Suprapubic skin (tissue), 4 donors: ENCODE data around the gene COL4A6. TPM values are rescaled to one million over a fixed set of nuclear protein-coding genes. Genes with fewer than 3 reads are reported as not detected.
"Not testable (repeated sequence)": the region's sequence is repeated elsewhere in the genome, so short reads cannot be mapped to it uniquely, and the experiment has no call there.

Source experiments
- DNase-seq, 2 donors: peaks; one replicate each; pipeline ENCODE4 v3.0.0-alpha.2; 2019; ENCODE audit warnings: low spot score in 2 of 2
- H3K27ac ChIP-seq: fragments of 200-600 bp; sonication (generic); one replicate; pipeline ENCODE4 v1.5.1; 2019
- H3K27me3 ChIP-seq: fragments of 200-600 bp; sonication (generic); one replicate; pipeline ENCODE4 v1.5.1; 2019
- H3K36me3 ChIP-seq: fragments of 200-600 bp; sonication (generic); one replicate; pipeline ENCODE4 v1.5.1; 2019
- H3K4me1 ChIP-seq: fragments of 200-600 bp; sonication (generic); one replicate; pipeline ENCODE4 v1.5.1; 2019
- H3K4me3 ChIP-seq: fragments of 200-600 bp; sonication (generic); one replicate; pipeline ENCODE4 v1.5.1; 2019; ENCODE audit warnings: mild to moderate bottlenecking
- H3K9me3 ChIP-seq: fragments of 200-600 bp; sonication (generic); one replicate; pipeline ENCODE4 v1.5.1; 2019
- CTCF ChIP-seq, 2 donors: fragments of 200-600 bp in 1 of 2; fragments of 450-650 bp in 1 of 2; sonication (generic) in 1 of 2; IDR thresholded peaks; one replicate each; pipeline ENCODE4 v1.5.1; 2016 to 2019; ENCODE audit warnings: antibody characterized with exemption in 2 of 2, mild to moderate bottlenecking in 1 of 2, moderate library complexity in 1 of 2
- EP300 ChIP-seq: sonication (generic); formaldehyde crosslinking; IDR thresholded peaks from one replicate; pipeline ENCODE4 v1.6.1; 2017; ENCODE audit warnings: antibody characterized with exemption
- POLR2A ChIP-seq, 2 donors: fragments of 450-650 bp; IDR thresholded peaks; one replicate each; pipeline ENCODE4 v1.6.1; 2017; ENCODE audit warnings: antibody characterized with exemption in 2 of 2, mild to moderate bottlenecking in 2 of 2, moderate library complexity in 2 of 2
- POLR2AphosphoS5 ChIP-seq, 3 donors: sonication (generic); formaldehyde crosslinking; IDR thresholded peaks; one replicate each; pipeline ENCODE4 v1.6.1; 2017; ENCODE audit warnings: antibody characterized with exemption in 3 of 3
- WGBS: methylation state at CpG from one replicate; pipeline ENCODE4 v1.1.5; 2018; 5-methylcytosine and 5-hydroxymethylcytosine counted together
- total RNA-seq, 4 donors: library from RNA; depleted of rRNA; stranded (reverse); fragments of >200 nt; gene quantifications; one replicate each; pipeline ENCODE4 v1.1.0, GENCODE V29; 2016

Gene COL4A6
- total RNA-seq, 4 donors from 2014 or later, result 14.9 to 20.7 (median 16.5) TPM

GRCh38 chrX:108384783-108385182 lies 53.4 kb downstream of the COL4A6 start:
- DNase-seq, result no peak
- H3K9me3 ChIP-seq, result no peaks in the 10 kb centered on the region
- no peak overlapping the region for H3K27ac ChIP-seq
- no peak overlapping the region for H3K4me3 ChIP-seq
- no peak for TF ChIP-seq EP300
- TF ChIP-seq POLR2AphosphoS5 (IDR thresholded peaks at IDR 0.05), result no peak
- no peak for TF ChIP-seq POLR2A (IDR thresholded peaks at IDR 0.05)
- TF ChIP-seq CTCF (IDR thresholded peaks at IDR 0.05), result no peak
- H3K4me1 ChIP-seq, result no peaks in the 10 kb centered on the region
- H3K27me3 ChIP-seq, result no peaks in the 10 kb centered on the region
- no peaks in the 10 kb centered on the region for H3K36me3 ChIP-seq
- 68% methylated on average over 1 of the region's 1 CpG for WGBS

- no peak for TF ChIP-seq POLR2AphosphoS5 (IDR thresholded peaks at IDR 0.05)
- no peak for TF ChIP-seq CTCF (IDR thresholded peaks at IDR 0.05)
- no peak for TF ChIP-seq EP300
- TF ChIP-seq POLR2A (IDR thresholded peaks at IDR 0.05), result no peak
- no peaks in the 10 kb centered on the region for H3K4me1 ChIP-seq
- 90% methylated on average over 2 of the region's 2 CpGs for WGBS
These were observed 58.0 kb downstream of the COL4A6 start for GRCh38 chrX:108380222-108380621.

GRCh38 chrX:108376821-108377220 lies 61.4 kb downstream of the COL4A6 start:
- H3K27ac ChIP-seq, H3K27me3 ChIP-seq, H3K36me3 ChIP-seq, H3K4me3 ChIP-seq, H3K9me3 ChIP-seq, DNase-seq, H3K4me1 ChIP-seq: not testable (repeated sequence)
- 59% methylated on average over 11 of the region's 11 CpGs for WGBS

More at GRCh38 chrX:108380222-108380621, 58.0 kb downstream of the COL4A6 start:
- H3K27me3 ChIP-seq, result no peaks in the 10 kb centered on the region
- no peak for DNase-seq
- no peak overlapping the region for H3K4me3 ChIP-seq
- H3K36me3 ChIP-seq, result no peaks in the 10 kb centered on the region
- no peaks in the 10 kb centered on the region for H3K9me3 ChIP-seq
- H3K27ac ChIP-seq, result no peak overlapping the region

- not testable (repeated sequence) for H3K4me1 ChIP-seq, DNase-seq, H3K9me3 ChIP-seq, H3K27me3 ChIP-seq, H3K4me3 ChIP-seq, H3K36me3 ChIP-seq, H3K27ac ChIP-seq
- 45% methylated on average over 2 of the region's 2 CpGs for WGBS
These were observed 62.6 kb downstream of the COL4A6 start for GRCh38 chrX:108375591-108375990.

GRCh38 chrX:108366644-108367406 lies 71.4 kb downstream of the COL4A6 start:
- Histone ChIP-seq H3K27me3 (no peaks in the 10 kb centered on the region), H3K4me1 (no peaks in the 10 kb centered on the region), H3K27ac (no peak overlapping the region), H3K4me3 (no peak overlapping the region), H3K9me3 (no peaks in the 10 kb centered on the region), H3K36me3 (no peaks in the 10 kb centered on the region)
- no peak for TF ChIP-seq CTCF (IDR thresholded peaks at IDR 0.05)
- TF ChIP-seq POLR2A (IDR thresholded peaks at IDR 0.05), result no peak
- TF ChIP-seq EP300, result no peak
- TF ChIP-seq POLR2AphosphoS5 (IDR thresholded peaks at IDR 0.05), result no peak
- 100% methylated on average over 1 of the region's 1 CpG for WGBS
- no peak for DNase-seq

GRCh38 chrX:108362026-108362425 lies 76.2 kb downstream of the COL4A6 start:
- Histone ChIP-seq H3K27me3 (no peaks in the 10 kb centered on the region), H3K27ac (no peak overlapping the region), H3K4me3 (no peak overlapping the region), H3K9me3 (no peaks in the 10 kb centered on the region), H3K36me3 (no peaks in the 10 kb centered on the region), H3K4me1 (no peaks in the 10 kb centered on the region)
- 12% methylated on average over 1 of the region's 1 CpG for WGBS
- TF ChIP-seq POLR2A (IDR thresholded peaks at IDR 0.05) (no peak), POLR2AphosphoS5 (IDR thresholded peaks at IDR 0.05) (no peak), CTCF (IDR thresholded peaks at IDR 0.05) (no peak), EP300 (no peak)
- DNase-seq, result no peak
